Gastrocnemius medialis (tissue), 4 donors: Measurements from ENCODE around the gene BLCAP. TPM values are rescaled to one million over a fixed set of nuclear protein-coding genes. Genes with fewer than 3 reads are reported as not detected.

Experiments
- ATAC-seq, 2 donors: fragments of 150-250 bp; one replicate each; pipeline ENCODE4 v1.9.1; 2016
- DNase-seq, 2 donors: peaks; one replicate each; pipeline ENCODE4 v3.0.0-alpha.2; 2019
- H3K27ac ChIP-seq, 4 donors: fragments of 200-600 bp; sonication (generic); 1 replicate in 1 of 4; 2 replicates in 3 of 4; pipeline ENCODE4 v1.5.1; 2016 to 2018; ENCODE audit warnings: mild to moderate bottlenecking in 2 of 4, moderate library complexity in 1 of 4
- H3K27me3 ChIP-seq, 3 donors: fragments of 200-600 bp; sonication (generic) in 2 of 3; 1 replicate in 1 of 3; 2 replicates in 2 of 3; pipeline versions ENCODE4 v1.5.1 to v1.6.0; 2016 to 2019; ENCODE audit warnings: mild to moderate bottlenecking in 1 of 3, moderate library complexity in 1 of 3
- H3K36me3 ChIP-seq, 2 donors: fragments of 200-600 bp; sonication (generic) in 1 of 2; one replicate each; pipeline ENCODE4 v1.5.1; 2017 to 2018
- H3K4me1 ChIP-seq, 2 donors: fragments of 200-600 bp; sonication (generic) in 1 of 2; one replicate each; pipeline ENCODE4 v1.5.1; 2016 to 2017; ENCODE audit warnings: mild to moderate bottlenecking in 2 of 2
- H3K4me3 ChIP-seq, 4 donors: fragments of 200-600 bp; sonication (generic) in 3 of 4; 1 replicate in 1 of 4; 2 replicates in 3 of 4; pipeline ENCODE4 v1.5.1; 2016 to 2019; ENCODE audit warnings: mild to moderate bottlenecking in 2 of 4
- H3K9me3 ChIP-seq, 3 donors: fragments of 200-600 bp; sonication (generic) in 2 of 3; 1 replicate in 1 of 3; 2 replicates in 2 of 3; pipeline ENCODE4 v1.5.1; 2016 to 2019
- CTCF ChIP-seq, 5 experiments: fragments of 450-650 bp in 3 of 5; fragments of 200-600 bp in 2 of 5; sonication (generic) in 2 of 5; IDR thresholded peaks in 4 of 5; conservative IDR thresholded peaks in 1 of 5; 1 replicate in 4 of 5; 2 replicates in 1 of 5; pipeline ENCODE4 v1.5.1; 2016 to 2019; ENCODE audit warnings: antibody characterized with exemption in 5 of 5, mild to moderate bottlenecking in 3 of 5, moderate library complexity in 3 of 5
- POLR2A ChIP-seq, 2 donors: fragments of 450-650 bp; IDR thresholded peaks; one replicate each; pipeline ENCODE4 v1.6.1; 2017; ENCODE audit warnings: antibody characterized with exemption in 2 of 2, mild to moderate bottlenecking in 2 of 2, moderate library complexity in 2 of 2
- in situ Hi-C, 4 donors: fragments of 200-750 bp; cut with MboI; loops; one replicate each; pipeline versions ENCODE4 v1.15.0 to v1.8.0; 2017; ENCODE audit warnings: low sequenced_read_pairs in 4 of 4
- intact Hi-C: fragments of 100-400 bp; cut with DNase I; formaldehyde crosslinking; loops from one replicate; pipeline ENCODE4 v1.15.1; 2023; ENCODE audit warnings: low total_unique reads
- total RNA-seq, 4 donors: library from RNA; depleted of rRNA; stranded (reverse); fragments of >200 nt; gene quantifications; one replicate each; pipeline versions ENCODE4 v1.1.0 to v1.2.3, GENCODE V29; 2016

BLCAP gene
- total RNA-seq, 4 donors from 2014 or later = 222 to 583 (median 280) TPM

DNA sequence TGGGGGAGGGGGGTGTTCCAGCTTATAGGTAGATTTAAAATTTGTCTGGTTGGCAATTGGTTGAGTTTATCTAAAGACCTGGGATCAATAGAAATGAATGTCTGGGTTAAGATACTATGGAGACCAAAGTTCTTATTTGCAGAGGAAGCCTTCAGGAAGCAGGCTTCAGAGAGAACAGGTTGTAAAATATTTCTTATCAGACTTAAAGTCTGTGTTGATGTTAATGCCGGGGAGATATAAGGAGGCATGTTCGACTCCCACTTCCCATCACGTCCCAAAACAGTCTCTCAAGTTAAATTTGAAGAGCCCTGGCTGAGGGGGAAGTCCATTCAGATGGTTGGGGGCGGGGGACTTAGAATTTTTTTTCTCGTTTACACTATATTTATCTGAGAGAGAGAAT lies 12.3 kb upstream of the BLCAP start:
- Histone ChIP-seq H3K4me3 (no peak overlapping the region), H3K27me3 (no peaks in the 10 kb centered on the region), H3K9me3 (no peaks in the 10 kb centered on the region), H3K36me3 (no peaks in the 10 kb centered on the region), H3K4me1 (peaks cover 0 to 2% of the 10 kb centered on the region in 2 donors), H3K27ac (no peak overlapping the region)
- DNase-seq (no peak), ATAC-seq (no peak)
- intact Hi-C loops = no loop called here
- TF ChIP-seq POLR2A (IDR thresholded peaks at IDR 0.05) (no peak), CTCF (IDR thresholded peaks at IDR 0.05 in 4 of 5, conservative IDR thresholded peaks at IDR 0.05 in 1 of 5) (no peak)
- in situ Hi-C loops = loop anchor here in 1 of 4 donors (25.0 kb wide), 1 partner anchor 153 kb away; no protein-coding TSS in a partner anchor

DNA sequence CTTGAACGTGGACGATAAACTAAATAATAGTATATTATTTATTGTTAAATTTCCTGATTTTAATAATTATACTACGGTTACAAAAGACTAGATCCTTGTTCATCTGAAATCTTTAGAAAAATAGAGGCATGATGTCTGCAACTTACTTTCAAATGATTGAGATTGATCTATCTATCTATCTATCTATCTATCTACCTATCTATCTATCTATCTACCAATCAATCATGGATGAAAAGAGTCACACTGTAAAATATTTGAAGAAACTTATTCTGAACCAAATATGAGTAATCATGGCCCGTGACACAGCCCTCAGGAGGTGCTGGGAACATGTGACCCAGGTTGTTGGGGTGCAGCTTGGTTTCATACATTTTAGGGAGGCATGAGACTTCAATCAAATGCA lies 11.7 kb upstream of the BLCAP start:
- TF ChIP-seq POLR2A (IDR thresholded peaks at IDR 0.05) = no peak
- no peak for TF ChIP-seq CTCF (IDR thresholded peaks at IDR 0.05 in 4 of 5, conservative IDR thresholded peaks at IDR 0.05 in 1 of 5)
- Histone ChIP-seq H3K36me3 (no peaks in the 10 kb centered on the region), H3K27ac (no peak overlapping the region), H3K27me3 (no peaks in the 10 kb centered on the region), H3K4me3 (no peak overlapping the region), H3K9me3 (no peaks in the 10 kb centered on the region), H3K4me1 (peaks cover 0 to 7% of the 10 kb centered on the region in 2 donors)
- ATAC-seq (no peak), DNase-seq (no peak)
- intact Hi-C loops (loop anchor here (10.0 kb wide), 1 partner anchor 595 kb away; no protein-coding TSS in a partner anchor), in situ Hi-C loops (loop anchor here in 3 of 4 donors (5.0 to 25.0 kb wide), 5 partner anchors 145 to 345 kb away; no protein-coding TSS in a partner anchor)

GRCh38 chr20:37538003-37538402 lies 10.3 kb upstream of the BLCAP start:
- DNase-seq (no peak), ATAC-seq (no peak)
- H3K36me3 ChIP-seq = no peaks in the 10 kb centered on the region
- no peaks in the 10 kb centered on the region for H3K9me3 ChIP-seq
- H3K4me3 ChIP-seq = no peak overlapping the region
- in situ Hi-C loops (loop anchor here in 3 of 4 donors (5.0 to 25.0 kb wide), 5 partner anchors 143 to 343 kb away; no protein-coding TSS in a partner anchor), intact Hi-C loops (loop anchor here (10.0 kb wide), 1 partner anchor 593 kb away; no protein-coding TSS in a partner anchor)
- no peak for TF ChIP-seq CTCF (IDR thresholded peaks at IDR 0.05 in 4 of 5, conservative IDR thresholded peaks at IDR 0.05 in 1 of 5)
- H3K27ac ChIP-seq = no peak overlapping the region
- no peaks in the 10 kb centered on the region for H3K27me3 ChIP-seq
- peaks cover 0 to 7% of the 10 kb centered on the region in 2 donors for H3K4me1 ChIP-seq

DNA sequence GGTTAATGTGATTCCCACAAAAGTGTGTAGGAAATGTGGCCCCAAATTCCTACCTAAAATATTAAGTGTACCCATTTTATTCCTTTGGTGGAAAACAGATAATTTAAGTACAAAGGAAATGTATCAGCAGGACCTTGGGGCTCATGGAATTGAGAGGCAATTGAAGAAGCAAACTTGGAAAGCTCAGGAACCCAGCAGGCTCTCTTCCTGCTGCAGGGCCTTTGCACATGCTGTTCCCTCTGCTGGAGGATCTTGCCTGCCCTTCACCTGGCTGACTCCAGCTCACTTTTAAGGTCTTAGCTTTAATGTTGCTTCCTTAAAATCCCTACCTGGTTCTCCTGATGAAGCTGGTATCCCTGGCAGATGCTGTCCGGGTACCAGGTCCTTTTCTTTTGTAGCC lies 9.8 kb upstream of the BLCAP start:
- H3K36me3 ChIP-seq = no peaks in the 10 kb centered on the region
- H3K9me3 ChIP-seq = no peaks in the 10 kb centered on the region
- TF ChIP-seq POLR2A (IDR thresholded peaks at IDR 0.05) = no peak
- no peak for TF ChIP-seq CTCF (IDR thresholded peaks at IDR 0.05 in 4 of 5, conservative IDR thresholded peaks at IDR 0.05 in 1 of 5)
- in situ Hi-C loops = loop anchor here in 3 of 4 donors (5.0 to 25.0 kb wide), 5 partner anchors 143 to 343 kb away; no protein-coding TSS in a partner anchor
- ATAC-seq (no peak), DNase-seq (no peak)
- no peak overlapping the region for H3K4me3 ChIP-seq
- intact Hi-C loops = loop anchor here (10.0 kb wide), 1 partner anchor 593 kb away; no protein-coding TSS in a partner anchor
- no peaks in the 10 kb centered on the region for H3K27me3 ChIP-seq
- peaks cover 0 to 7% of the 10 kb centered on the region in 2 donors for H3K4me1 ChIP-seq
- H3K27ac ChIP-seq = no peak overlapping the region
